ENCODE data around the gene ATP8B1.

DNA sequence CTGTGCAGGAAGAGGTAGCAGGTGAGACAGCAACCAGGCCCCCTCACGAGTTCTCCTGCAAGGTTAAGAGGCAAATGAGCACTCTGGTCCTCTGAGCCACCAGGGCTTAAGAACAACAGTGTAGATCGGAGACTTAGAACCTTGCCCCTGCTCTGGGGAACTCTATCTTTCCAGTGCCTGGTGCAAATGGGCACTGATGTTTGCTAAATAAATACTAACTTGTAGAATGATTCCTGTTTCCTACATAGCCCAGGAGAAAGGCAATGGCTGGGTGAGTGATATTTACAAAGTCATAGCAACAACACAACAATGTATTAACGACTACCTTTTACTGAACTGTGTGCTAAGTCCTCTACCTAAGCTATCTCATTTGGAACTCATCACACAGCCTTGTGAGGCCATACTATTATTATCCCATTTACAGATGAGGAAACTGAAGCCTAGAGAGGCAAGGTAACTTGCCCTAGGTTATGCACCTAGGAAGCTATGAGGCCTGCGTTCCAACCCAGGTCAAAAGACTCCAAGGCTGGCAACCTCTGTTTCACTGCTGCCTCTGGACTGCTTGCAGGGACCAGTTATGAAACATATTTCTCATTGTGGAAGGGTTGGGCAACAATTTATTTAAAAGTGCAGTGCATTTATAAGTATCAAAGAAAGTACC is 4.3 kb downstream of the ATP8B1 start:
- TF ChIP-seq, protein P1, sequence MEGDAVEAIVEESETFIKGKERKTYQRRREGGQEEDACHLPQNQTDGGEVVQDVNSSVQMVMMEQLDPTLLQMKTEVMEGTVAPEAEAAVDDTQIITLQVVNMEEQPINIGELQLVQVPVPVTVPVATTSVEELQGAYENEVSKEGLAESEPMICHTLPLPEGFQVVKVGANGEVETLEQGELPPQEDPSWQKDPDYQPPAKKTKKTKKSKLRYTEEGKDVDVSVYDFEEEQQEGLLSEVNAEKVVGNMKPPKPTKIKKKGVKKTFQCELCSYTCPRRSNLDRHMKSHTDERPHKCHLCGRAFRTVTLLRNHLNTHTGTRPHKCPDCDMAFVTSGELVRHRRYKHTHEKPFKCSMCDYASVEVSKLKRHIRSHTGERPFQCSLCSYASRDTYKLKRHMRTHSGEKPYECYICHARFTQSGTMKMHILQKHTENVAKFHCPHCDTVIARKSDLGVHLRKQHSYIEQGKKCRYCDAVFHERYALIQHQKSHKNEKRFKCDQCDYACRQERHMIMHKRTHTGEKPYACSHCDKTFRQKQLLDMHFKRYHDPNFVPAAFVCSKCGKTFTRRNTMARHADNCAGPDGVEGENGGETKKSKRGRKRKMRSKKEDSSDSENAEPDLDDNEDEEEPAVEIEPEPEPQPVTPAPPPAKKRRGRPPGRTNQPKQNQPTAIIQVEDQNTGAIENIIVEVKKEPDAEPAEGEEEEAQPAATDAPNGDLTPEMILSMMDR (IDR thresholded peaks at IDR 0.05; ENCODE audit: insufficient read depth, low read length, poor library complexity, severe bottlenecking) = no peak
- no peak for TF ChIP-seq EZH2phosphoT487 (conservative IDR thresholded peaks at IDR 0.05; ENCODE audit: low read length)

Data from SU-DHL-6 (cell line).